ENCODE data around the gene CADPS. TPM values are rescaled to one million over a fixed set of nuclear protein-coding genes. Genes with fewer than 3 reads are reported as not detected.
A peak's percentile ranks its signal among the peaks of the same experiment; 100 is the strongest.

CADPS gene
- polyA plus RNA-seq, 1 of the 3 experiments (the other 2 are of a cell fraction) = 5.8 TPM

GRCh38 chr3:62500556-62501288 lies 374.5 kb downstream of the CADPS start:
- Histone ChIP-seq H3K4me1 (ENCODE audit: control insufficient read depth in 1 of 2, insufficient read depth in 2 of 2, low read depth in 1 of 2, low read length in 1 of 2) (peaks cover 0 to 3% of the 10 kb centered on the region in 2 experiments; a peak in 1 of 4 replicates), H3K9me2 (no peaks in the 10 kb centered on the region), H2AFZ (ENCODE audit: low read depth) (no peak overlapping the region), H3K9me3 (no peaks in the 10 kb centered on the region), H4K20me1 (ENCODE audit: insufficient read depth) (no peaks in the 10 kb centered on the region), H3K36me3 (replicated peaks in 1 of 2; ENCODE audit: control insufficient read depth in 1 of 2, insufficient read depth in 2 of 2, low read length in 1 of 2) (no peaks in the 10 kb centered on the region), H3K79me2 (ENCODE audit: insufficient read depth) (no peaks in the 10 kb centered on the region), H3K4me3 (ENCODE audit: low read depth in 2 of 2, low read length in 1 of 2) (no peak overlapping the region), H3F3A (replicated peaks; ENCODE audit: insufficient read depth) (no peaks in the 10 kb centered on the region), H3K27ac (ENCODE audit: low read depth in 2 of 2, low read length in 1 of 2) (no peak overlapping the region), H3K27me3 (ENCODE audit: insufficient read depth) (no peaks in the 10 kb centered on the region), H3K4me2 (no peak overlapping the region), H3K9ac (no peak overlapping the region)
- POLR2A ChIA-PET = no interaction called here
- WGBS (ENCODE audit: low lambda C conversion rate) = 76% methylated on average over 2 of the region's 2 CpGs
- peak; percentile 31 for DNase-seq
- TF ChIP-seq EP300 (IDR thresholded peaks at IDR 0.05; ENCODE audit: borderline replicate concordance in 1 of 2, low read depth in 1 of 2, low read length in 1 of 2) (peak in 1 of 2 experiments; percentile 50; a peak in 1 of 4 replicates), NFIC (IDR thresholded peaks at IDR 0.05; ENCODE audit: borderline replicate concordance) (no peak)
- CTCF ChIA-PET = no interaction called here

GRCh38 chr3:62497156-62497555 lies 378.1 kb downstream of the CADPS start:
- POLR2A ChIA-PET = no interaction called here
- WGBS (ENCODE audit: low lambda C conversion rate) = 67% methylated on average over 5 of the region's 5 CpGs
- no peak for TF ChIP-seq GABPA (IDR thresholded peaks at IDR 0.05; ENCODE audit: low read depth)
- no peak for TF ChIP-seq YY1 (IDR thresholded peaks at IDR 0.05; ENCODE audit: low read depth)
- TF ChIP-seq JUND (IDR thresholded peaks at IDR 0.05) = no peak
- no peak for TF ChIP-seq MXI1 (IDR thresholded peaks at IDR 0.05; ENCODE audit: low read depth, low read length)
- no peak for TF ChIP-seq SMC3 (IDR thresholded peaks at IDR 0.05; ENCODE audit: low read depth, low read length)
- no peak for TF ChIP-seq PBX3 (IDR thresholded peaks at IDR 0.05)
- TF ChIP-seq IRF3 (IDR thresholded peaks at IDR 0.05; ENCODE audit: low read depth, low read length) = no peak
- TF ChIP-seq ZBTB33 (IDR thresholded peaks at IDR 0.05; ENCODE audit: borderline replicate concordance, low read depth) = no peak

More at GRCh38 chr3:62497156-62497555, 378.1 kb downstream of the CADPS start:
- peaks cover 0 to 3% of the 10 kb centered on the region in 2 experiments; a peak in 1 of 4 replicates for H3K4me1 ChIP-seq (ENCODE audit: control insufficient read depth in 1 of 2, insufficient read depth in 2 of 2, low read depth in 1 of 2, low read length in 1 of 2)
- H3K27me3 ChIP-seq (ENCODE audit: insufficient read depth) = no peaks in the 10 kb centered on the region
- H3K9me3 ChIP-seq = no peaks in the 10 kb centered on the region
- no peak overlapping the region for H3K4me2 ChIP-seq
- no peaks in the 10 kb centered on the region for H3K36me3 ChIP-seq (replicated peaks in 1 of 2; ENCODE audit: control insufficient read depth in 1 of 2, insufficient read depth in 2 of 2, low read length in 1 of 2)
- DNase-seq = no peak
- H4K20me1 ChIP-seq (ENCODE audit: insufficient read depth) = no peaks in the 10 kb centered on the region
- no peaks in the 10 kb centered on the region for H3F3A ChIP-seq (replicated peaks; ENCODE audit: insufficient read depth)
- no peaks in the 10 kb centered on the region for H3K9me2 ChIP-seq
- H3K4me3 ChIP-seq (ENCODE audit: low read depth in 2 of 2, low read length in 1 of 2) = no peak overlapping the region
- H3K79me2 ChIP-seq (ENCODE audit: insufficient read depth) = no peaks in the 10 kb centered on the region
- no peak overlapping the region for H3K9ac ChIP-seq
- H2AFZ ChIP-seq (ENCODE audit: low read depth) = no peak overlapping the region
- H3K27ac ChIP-seq (ENCODE audit: low read depth in 2 of 2, low read length in 1 of 2) = no peak overlapping the region
- CTCF ChIA-PET = no interaction called here

All from SK-N-SH (cell line).